Upper lobe of left lung (tissue), 4 donors: ENCODE measurements around the gene PNO1.

Source experiments
- CTCF ChIP-seq, 6 experiments: fragments of 450-650 bp in 4 of 6; fragments of 200-600 bp in 2 of 6; sonication (generic) in 2 of 6; IDR thresholded peaks; one replicate each; pipeline ENCODE4 v1.5.1; 2016 to 2019; ENCODE audit warnings: antibody characterized with exemption in 6 of 6
- EP300 ChIP-seq, 4 donors: sonication (generic); formaldehyde crosslinking; IDR thresholded peaks; one replicate each; pipeline ENCODE4 v1.5.1; 2017; ENCODE audit warnings: antibody characterized with exemption in 4 of 4, control low read depth in 2 of 4

- no peak for TF ChIP-seq EP300 (IDR thresholded peaks at IDR 0.05)
- TF ChIP-seq CTCF (IDR thresholded peaks at IDR 0.05), result no peak
Observed at GRCh38 chr2:68171684-68172083, 14.0 kb downstream of the PNO1 start.
